ENCODE results near the gene MCOLN1. TPM values are rescaled to one million over a fixed set of nuclear protein-coding genes. Genes with fewer than 3 reads are reported as not detected.

The MCOLN1 gene
- polyA plus RNA-seq, 1 of the 3 experiments (the other 2 are of a cell fraction) = 28.4 TPM

DNA sequence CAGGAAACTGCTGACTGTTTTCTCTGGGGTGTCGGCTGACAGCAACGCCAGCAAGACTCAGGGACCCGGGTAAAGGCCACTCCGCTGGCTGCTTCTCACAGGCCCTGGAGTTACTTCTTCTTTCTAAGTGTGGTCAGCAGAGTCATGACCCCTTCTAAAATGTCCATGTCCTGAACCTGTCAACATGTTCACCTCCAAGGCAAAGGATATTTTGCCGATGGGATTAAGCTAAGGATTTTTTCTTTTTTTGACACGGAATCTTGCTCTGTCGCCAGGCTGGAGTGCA, 41.5 kb upstream of the MCOLN1 start:
- WGBS (ENCODE audit: low lambda C conversion rate) = 95% methylated on average over 6 of the region's 7 CpGs
- H3F3A ChIP-seq (replicated peaks; ENCODE audit: insufficient read depth) = no peaks in the 10 kb centered on the region

More for the DNA sequence above, 41.5 kb upstream of the MCOLN1 start:
- Histone ChIP-seq H3K4me1 (ENCODE audit: control insufficient read depth in 1 of 2, insufficient read depth in 2 of 2, low read depth in 1 of 2, low read length in 1 of 2) (peaks cover 0 to 32% of the 10 kb centered on the region in 2 experiments; a peak in 1 of 4 replicates), H3K9me2 (no peaks in the 10 kb centered on the region), H4K20me1 (ENCODE audit: insufficient read depth) (no peaks in the 10 kb centered on the region), H3K4me2 (no peak overlapping the region), H3K9ac (no peak overlapping the region), H3K27ac (ENCODE audit: low read depth in 2 of 2, low read length in 1 of 2) (no peak overlapping the region), H3K27me3 (ENCODE audit: insufficient read depth) (no peaks in the 10 kb centered on the region), H3K79me2 (ENCODE audit: insufficient read depth) (no peaks in the 10 kb centered on the region), H3K9me3 (no peaks in the 10 kb centered on the region), H2AFZ (ENCODE audit: low read depth) (no peak overlapping the region), H3K4me3 (ENCODE audit: low read depth in 2 of 2, low read length in 1 of 2) (no peak overlapping the region), H3K36me3 (replicated peaks in 1 of 2; ENCODE audit: control insufficient read depth in 1 of 2, insufficient read depth in 2 of 2, low read length in 1 of 2) (no peaks in the 10 kb centered on the region)
- ChIA-PET CTCF (no interaction called here), POLR2A (no interaction called here)
- TF ChIP-seq, protein P1, sequence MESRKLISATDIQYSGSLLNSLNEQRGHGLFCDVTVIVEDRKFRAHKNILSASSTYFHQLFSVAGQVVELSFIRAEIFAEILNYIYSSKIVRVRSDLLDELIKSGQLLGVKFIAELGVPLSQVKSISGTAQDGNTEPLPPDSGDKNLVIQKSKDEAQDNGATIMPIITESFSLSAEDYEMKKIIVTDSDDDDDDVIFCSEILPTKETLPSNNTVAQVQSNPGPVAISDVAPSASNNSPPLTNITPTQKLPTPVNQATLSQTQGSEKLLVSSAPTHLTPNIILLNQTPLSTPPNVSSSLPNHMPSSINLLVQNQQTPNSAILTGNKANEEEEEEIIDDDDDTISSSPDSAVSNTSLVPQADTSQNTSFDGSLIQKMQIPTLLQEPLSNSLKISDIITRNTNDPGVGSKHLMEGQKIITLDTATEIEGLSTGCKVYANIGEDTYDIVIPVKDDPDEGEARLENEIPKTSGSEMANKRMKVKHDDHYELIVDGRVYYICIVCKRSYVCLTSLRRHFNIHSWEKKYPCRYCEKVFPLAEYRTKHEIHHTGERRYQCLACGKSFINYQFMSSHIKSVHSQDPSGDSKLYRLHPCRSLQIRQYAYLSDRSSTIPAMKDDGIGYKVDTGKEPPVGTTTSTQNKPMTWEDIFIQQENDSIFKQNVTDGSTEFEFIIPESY (IDR thresholded peaks at IDR 0.05; ENCODE audit: borderline replicate concordance, low read depth) = no peak
- TF ChIP-seq SIN3A (IDR thresholded peaks at IDR 0.05; ENCODE audit: borderline replicate concordance, low read depth, low read length) = no peak
- TF ChIP-seq, protein P2, sequence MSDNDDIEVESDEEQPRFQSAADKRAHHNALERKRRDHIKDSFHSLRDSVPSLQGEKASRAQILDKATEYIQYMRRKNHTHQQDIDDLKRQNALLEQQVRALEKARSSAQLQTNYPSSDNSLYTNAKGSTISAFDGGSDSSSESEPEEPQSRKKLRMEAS (IDR thresholded peaks at IDR 0.05; ENCODE audit: low read depth) = no peak
- no peak for TF ChIP-seq YY1 (IDR thresholded peaks at IDR 0.05; ENCODE audit: low read depth)
- TF ChIP-seq, protein P3, sequence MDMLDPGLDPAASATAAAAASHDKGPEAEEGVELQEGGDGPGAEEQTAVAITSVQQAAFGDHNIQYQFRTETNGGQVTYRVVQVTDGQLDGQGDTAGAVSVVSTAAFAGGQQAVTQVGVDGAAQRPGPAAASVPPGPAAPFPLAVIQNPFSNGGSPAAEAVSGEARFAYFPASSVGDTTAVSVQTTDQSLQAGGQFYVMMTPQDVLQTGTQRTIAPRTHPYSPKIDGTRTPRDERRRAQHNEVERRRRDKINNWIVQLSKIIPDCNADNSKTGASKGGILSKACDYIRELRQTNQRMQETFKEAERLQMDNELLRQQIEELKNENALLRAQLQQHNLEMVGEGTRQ (IDR thresholded peaks at IDR 0.05; ENCODE audit: borderline replicate concordance, low read depth, low read length) = no peak
- no peak for TF ChIP-seq EP300 (IDR thresholded peaks at IDR 0.05; ENCODE audit: borderline replicate concordance in 1 of 2, low read depth in 1 of 2, low read length in 1 of 2)
- TF ChIP-seq ELF1 (IDR thresholded peaks at IDR 0.05) = no peak
- no peak for TF ChIP-seq RCOR1 (IDR thresholded peaks at IDR 0.05; ENCODE audit: low read length)
- no peak for TF ChIP-seq GABPA (IDR thresholded peaks at IDR 0.05; ENCODE audit: low read depth)
- no peak for TF ChIP-seq TAF1 (IDR thresholded peaks at IDR 0.05; ENCODE audit: borderline replicate concordance, low read depth, low read length)
- no peak for TF ChIP-seq RAD21 (IDR thresholded peaks at IDR 0.05; ENCODE audit: low read length)
- no peak for TF ChIP-seq JUND (IDR thresholded peaks at IDR 0.05)
- TF ChIP-seq, protein P4, sequence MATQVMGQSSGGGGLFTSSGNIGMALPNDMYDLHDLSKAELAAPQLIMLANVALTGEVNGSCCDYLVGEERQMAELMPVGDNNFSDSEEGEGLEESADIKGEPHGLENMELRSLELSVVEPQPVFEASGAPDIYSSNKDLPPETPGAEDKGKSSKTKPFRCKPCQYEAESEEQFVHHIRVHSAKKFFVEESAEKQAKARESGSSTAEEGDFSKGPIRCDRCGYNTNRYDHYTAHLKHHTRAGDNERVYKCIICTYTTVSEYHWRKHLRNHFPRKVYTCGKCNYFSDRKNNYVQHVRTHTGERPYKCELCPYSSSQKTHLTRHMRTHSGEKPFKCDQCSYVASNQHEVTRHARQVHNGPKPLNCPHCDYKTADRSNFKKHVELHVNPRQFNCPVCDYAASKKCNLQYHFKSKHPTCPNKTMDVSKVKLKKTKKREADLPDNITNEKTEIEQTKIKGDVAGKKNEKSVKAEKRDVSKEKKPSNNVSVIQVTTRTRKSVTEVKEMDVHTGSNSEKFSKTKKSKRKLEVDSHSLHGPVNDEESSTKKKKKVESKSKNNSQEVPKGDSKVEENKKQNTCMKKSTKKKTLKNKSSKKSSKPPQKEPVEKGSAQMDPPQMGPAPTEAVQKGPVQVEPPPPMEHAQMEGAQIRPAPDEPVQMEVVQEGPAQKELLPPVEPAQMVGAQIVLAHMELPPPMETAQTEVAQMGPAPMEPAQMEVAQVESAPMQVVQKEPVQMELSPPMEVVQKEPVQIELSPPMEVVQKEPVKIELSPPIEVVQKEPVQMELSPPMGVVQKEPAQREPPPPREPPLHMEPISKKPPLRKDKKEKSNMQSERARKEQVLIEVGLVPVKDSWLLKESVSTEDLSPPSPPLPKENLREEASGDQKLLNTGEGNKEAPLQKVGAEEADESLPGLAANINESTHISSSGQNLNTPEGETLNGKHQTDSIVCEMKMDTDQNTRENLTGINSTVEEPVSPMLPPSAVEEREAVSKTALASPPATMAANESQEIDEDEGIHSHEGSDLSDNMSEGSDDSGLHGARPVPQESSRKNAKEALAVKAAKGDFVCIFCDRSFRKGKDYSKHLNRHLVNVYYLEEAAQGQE (IDR thresholded peaks at IDR 0.05; ENCODE audit: low read depth, low read length) = no peak
- TF ChIP-seq MXI1 (IDR thresholded peaks at IDR 0.05; ENCODE audit: low read depth, low read length) = no peak
- TF ChIP-seq TEAD4 (IDR thresholded peaks at IDR 0.05; ENCODE audit: borderline replicate concordance, insufficient read depth) = no peak
- no peak for TF ChIP-seq RXRA (IDR thresholded peaks at IDR 0.05; ENCODE audit: borderline replicate concordance, low read depth)
- no peak for TF ChIP-seq FOXM1 (IDR thresholded peaks at IDR 0.05; ENCODE audit: low read depth)
- no peak for TF ChIP-seq FOXJ3 (CRISPR knock-in tag; IDR thresholded peaks at IDR 0.05)
- no peak for TF ChIP-seq MEF2A (IDR thresholded peaks at IDR 0.05; ENCODE audit: borderline replicate concordance, low read depth)
- no peak for DNase-seq

Measured in SK-N-SH (cell line).